ENCODE measurements around the gene CHAD. TPM values are rescaled to one million over a fixed set of nuclear protein-coding genes. Genes with fewer than 3 reads are reported as not detected.

Gene CHAD
- polyA plus RNA-seq, 1 of the 3 experiments (the other 2 are of a cell fraction) = not detected

DNA sequence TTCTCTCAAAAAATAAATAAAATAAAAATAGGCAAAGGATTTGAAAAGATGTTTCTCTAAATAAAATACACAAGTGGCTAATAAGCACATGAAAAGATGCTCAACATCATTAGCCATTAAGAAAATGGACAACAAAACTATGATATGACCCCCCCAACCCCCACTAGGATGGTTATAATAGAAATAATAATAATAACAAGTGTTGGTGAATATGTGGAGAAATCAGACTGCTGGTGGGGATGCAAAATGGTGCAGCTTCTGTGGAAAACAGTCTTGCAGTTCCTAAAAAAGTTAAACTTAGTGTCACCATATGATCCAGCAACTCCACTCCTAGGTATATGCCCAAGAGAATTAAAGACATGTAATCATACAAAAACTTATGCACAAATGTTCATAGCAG is 30.6 kb upstream of the CHAD start:
- Histone ChIP-seq H3F3A (replicated peaks; ENCODE audit: insufficient read depth) (peaks cover 10% of the 10 kb centered on the region), H3K4me1 (ENCODE audit: control insufficient read depth in 1 of 2, insufficient read depth in 2 of 2, low read depth in 1 of 2, low read length in 1 of 2) (no peaks in the 10 kb centered on the region), H3K9me2 (no peaks in the 10 kb centered on the region), H3K79me2 (ENCODE audit: insufficient read depth) (no peaks in the 10 kb centered on the region), H3K27me3 (ENCODE audit: insufficient read depth) (no peaks in the 10 kb centered on the region), H3K9ac (no peak overlapping the region), H3K4me3 (ENCODE audit: low read depth in 2 of 2, low read length in 1 of 2) (no peak overlapping the region), H3K9me3 (no peaks in the 10 kb centered on the region), H3K27ac (ENCODE audit: low read depth in 2 of 2, low read length in 1 of 2) (no peak overlapping the region), H4K20me1 (ENCODE audit: insufficient read depth) (no peaks in the 10 kb centered on the region), H2AFZ (ENCODE audit: low read depth) (no peak overlapping the region), H3K36me3 (replicated peaks in 1 of 2; ENCODE audit: control insufficient read depth in 1 of 2, insufficient read depth in 2 of 2, low read length in 1 of 2) (no peaks in the 10 kb centered on the region), H3K4me2 (no peak overlapping the region)
- TF ChIP-seq, protein P1, sequence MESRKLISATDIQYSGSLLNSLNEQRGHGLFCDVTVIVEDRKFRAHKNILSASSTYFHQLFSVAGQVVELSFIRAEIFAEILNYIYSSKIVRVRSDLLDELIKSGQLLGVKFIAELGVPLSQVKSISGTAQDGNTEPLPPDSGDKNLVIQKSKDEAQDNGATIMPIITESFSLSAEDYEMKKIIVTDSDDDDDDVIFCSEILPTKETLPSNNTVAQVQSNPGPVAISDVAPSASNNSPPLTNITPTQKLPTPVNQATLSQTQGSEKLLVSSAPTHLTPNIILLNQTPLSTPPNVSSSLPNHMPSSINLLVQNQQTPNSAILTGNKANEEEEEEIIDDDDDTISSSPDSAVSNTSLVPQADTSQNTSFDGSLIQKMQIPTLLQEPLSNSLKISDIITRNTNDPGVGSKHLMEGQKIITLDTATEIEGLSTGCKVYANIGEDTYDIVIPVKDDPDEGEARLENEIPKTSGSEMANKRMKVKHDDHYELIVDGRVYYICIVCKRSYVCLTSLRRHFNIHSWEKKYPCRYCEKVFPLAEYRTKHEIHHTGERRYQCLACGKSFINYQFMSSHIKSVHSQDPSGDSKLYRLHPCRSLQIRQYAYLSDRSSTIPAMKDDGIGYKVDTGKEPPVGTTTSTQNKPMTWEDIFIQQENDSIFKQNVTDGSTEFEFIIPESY (IDR thresholded peaks at IDR 0.05; ENCODE audit: borderline replicate concordance, low read depth) = no peak
- TF ChIP-seq RAD21 (IDR thresholded peaks at IDR 0.05; ENCODE audit: low read length) (no peak), EP300 (IDR thresholded peaks at IDR 0.05; ENCODE audit: borderline replicate concordance in 1 of 2, low read depth in 1 of 2, low read length in 1 of 2) (no peak), FOXM1 (IDR thresholded peaks at IDR 0.05; ENCODE audit: low read depth) (no peak), NFIC (IDR thresholded peaks at IDR 0.05; ENCODE audit: borderline replicate concordance) (no peak), FOXJ3 (CRISPR knock-in tag; IDR thresholded peaks at IDR 0.05) (no peak), GABPA (IDR thresholded peaks at IDR 0.05; ENCODE audit: low read depth) (no peak), EZH2phosphoT487 (IDR thresholded peaks at IDR 0.05; ENCODE audit: borderline replicate concordance, low read depth) (no peak), GATA2 (CRISPR knock-in tag; IDR thresholded peaks at IDR 0.05) (no peak), JUND (IDR thresholded peaks at IDR 0.05) (no peak)
- TF ChIP-seq, protein P2, sequence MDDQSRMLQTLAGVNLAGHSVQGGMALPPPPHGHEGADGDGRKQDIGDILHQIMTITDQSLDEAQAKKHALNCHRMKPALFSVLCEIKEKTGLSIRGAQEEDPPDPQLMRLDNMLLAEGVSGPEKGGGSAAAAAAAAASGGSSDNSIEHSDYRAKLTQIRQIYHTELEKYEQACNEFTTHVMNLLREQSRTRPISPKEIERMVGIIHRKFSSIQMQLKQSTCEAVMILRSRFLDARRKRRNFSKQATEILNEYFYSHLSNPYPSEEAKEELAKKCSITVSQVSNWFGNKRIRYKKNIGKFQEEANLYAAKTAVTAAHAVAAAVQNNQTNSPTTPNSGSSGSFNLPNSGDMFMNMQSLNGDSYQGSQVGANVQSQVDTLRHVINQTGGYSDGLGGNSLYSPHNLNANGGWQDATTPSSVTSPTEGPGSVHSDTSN (IDR thresholded peaks at IDR 0.05) = no peak
- TF ChIP-seq, protein P3, sequence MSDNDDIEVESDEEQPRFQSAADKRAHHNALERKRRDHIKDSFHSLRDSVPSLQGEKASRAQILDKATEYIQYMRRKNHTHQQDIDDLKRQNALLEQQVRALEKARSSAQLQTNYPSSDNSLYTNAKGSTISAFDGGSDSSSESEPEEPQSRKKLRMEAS (IDR thresholded peaks at IDR 0.05; ENCODE audit: low read depth) = no peak
- no peak for DNase-seq
- POLR2A ChIA-PET = no interaction called here
- CTCF ChIA-PET = interaction anchor here (1.3 to 13.3 kb wide), 3 partner anchors 14 to 196 kb away, joined by 4 to 183 read pairs (median 4); partner anchors contain the start of gene SPATA20

DNA sequence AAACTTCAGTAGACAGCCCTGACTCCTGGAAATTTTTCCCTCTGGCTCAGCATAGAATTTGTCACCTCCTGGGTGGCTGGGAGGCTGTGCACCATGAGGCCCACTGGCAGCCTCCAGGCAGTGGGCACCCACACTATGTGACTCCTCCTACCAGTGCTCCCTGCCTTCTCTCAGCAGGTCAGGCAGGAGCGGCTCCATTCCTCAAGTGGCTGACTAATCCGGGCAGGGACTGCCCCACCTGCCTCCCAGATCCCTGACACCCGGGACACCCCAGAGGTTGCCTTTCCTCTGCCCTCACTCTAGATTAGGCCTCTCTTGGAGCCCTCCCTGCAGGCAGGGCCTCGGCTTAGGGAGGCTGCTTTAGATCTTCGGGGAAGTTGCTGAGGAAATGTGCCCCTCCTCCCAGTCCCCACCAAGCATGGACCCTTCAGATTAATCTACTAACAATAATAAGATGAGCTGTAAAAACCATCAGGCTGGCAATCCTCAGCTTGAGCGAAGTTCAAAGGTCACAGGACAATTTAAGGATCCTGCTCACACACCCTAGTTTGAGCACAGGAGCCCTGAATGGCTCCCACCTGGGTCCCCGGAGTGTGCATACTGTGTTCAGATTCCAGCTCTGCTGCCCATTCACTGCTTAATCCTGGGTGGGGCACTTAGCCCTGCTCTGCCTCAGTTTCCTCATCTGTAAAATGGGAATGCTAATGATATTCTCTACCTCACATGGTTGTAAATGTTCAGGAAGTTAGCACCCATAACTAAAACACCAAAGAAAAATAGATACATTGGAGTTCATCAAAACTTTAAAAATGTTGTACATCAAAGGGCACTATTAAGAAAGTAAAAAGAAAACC is 29.6 kb upstream of the CHAD start:
- Histone ChIP-seq H3K36me3 (replicated peaks in 1 of 2; ENCODE audit: control insufficient read depth in 1 of 2, insufficient read depth in 2 of 2, low read length in 1 of 2) (no peaks in the 10 kb centered on the region), H3K9ac (no peak overlapping the region), H4K20me1 (ENCODE audit: insufficient read depth) (no peaks in the 10 kb centered on the region), H3K9me2 (no peaks in the 10 kb centered on the region), H3K4me1 (ENCODE audit: control insufficient read depth in 1 of 2, insufficient read depth in 2 of 2, low read depth in 1 of 2, low read length in 1 of 2) (no peaks in the 10 kb centered on the region), H3K4me2 (no peak overlapping the region), H3K9me3 (no peaks in the 10 kb centered on the region), H3K27ac (ENCODE audit: low read depth in 2 of 2, low read length in 1 of 2) (no peak overlapping the region), H3K27me3 (ENCODE audit: insufficient read depth) (no peaks in the 10 kb centered on the region), H3K79me2 (ENCODE audit: insufficient read depth) (no peaks in the 10 kb centered on the region), H3F3A (replicated peaks; ENCODE audit: insufficient read depth) (peaks cover 10% of the 10 kb centered on the region), H2AFZ (ENCODE audit: low read depth) (no peak overlapping the region), H3K4me3 (ENCODE audit: low read depth in 2 of 2, low read length in 1 of 2) (no peak overlapping the region)
- CTCF ChIA-PET = interaction anchor here (1.0 to 13.3 kb wide), 7 partner anchors 9 to 197 kb away, joined by 3 to 183 read pairs (median 4); partner anchors contain the start of genes LRRC59, RSAD1 and SPATA20
- POLR2A ChIA-PET = no interaction called here
- DNase-seq = no peak
- WGBS (ENCODE audit: low lambda C conversion rate) = 70% methylated on average over 7 of the region's 7 CpGs
- TF ChIP-seq, protein P2 (IDR thresholded peaks at IDR 0.05) = no peak
- TF ChIP-seq JUND (IDR thresholded peaks at IDR 0.05) (no peak), NRF1 (IDR thresholded peaks at IDR 0.05; ENCODE audit: low read depth, low read length) (no peak), RXRA (IDR thresholded peaks at IDR 0.05; ENCODE audit: borderline replicate concordance, low read depth) (no peak), RAD21 (IDR thresholded peaks at IDR 0.05; ENCODE audit: low read length) (no peak), GABPA (IDR thresholded peaks at IDR 0.05; ENCODE audit: low read depth) (no peak), MXI1 (IDR thresholded peaks at IDR 0.05; ENCODE audit: low read depth, low read length) (no peak), TAF1 (IDR thresholded peaks at IDR 0.05; ENCODE audit: borderline replicate concordance, low read depth, low read length) (no peak), ELF1 (IDR thresholded peaks at IDR 0.05) (no peak)
- TF ChIP-seq, protein P4, sequence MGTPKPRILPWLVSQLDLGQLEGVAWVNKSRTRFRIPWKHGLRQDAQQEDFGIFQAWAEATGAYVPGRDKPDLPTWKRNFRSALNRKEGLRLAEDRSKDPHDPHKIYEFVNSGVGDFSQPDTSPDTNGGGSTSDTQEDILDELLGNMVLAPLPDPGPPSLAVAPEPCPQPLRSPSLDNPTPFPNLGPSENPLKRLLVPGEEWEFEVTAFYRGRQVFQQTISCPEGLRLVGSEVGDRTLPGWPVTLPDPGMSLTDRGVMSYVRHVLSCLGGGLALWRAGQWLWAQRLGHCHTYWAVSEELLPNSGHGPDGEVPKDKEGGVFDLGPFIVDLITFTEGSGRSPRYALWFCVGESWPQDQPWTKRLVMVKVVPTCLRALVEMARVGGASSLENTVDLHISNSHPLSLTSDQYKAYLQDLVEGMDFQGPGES (IDR thresholded peaks at IDR 0.05; ENCODE audit: low read depth, low read length) = no peak
- TF ChIP-seq, protein P1 (IDR thresholded peaks at IDR 0.05; ENCODE audit: borderline replicate concordance, low read depth) = no peak
